Measurements from ENCODE around the gene ERLEC1.

Gene ERLEC1

GRCh38 chr2:53777134-53777533, 9.7 kb upstream of the ERLEC1 start:
- no peak for ATAC-seq (ENCODE audit: insufficient read depth, low read depth)

GRCh38 chr2:53778536-53779162, 8.2 kb upstream of the ERLEC1 start:
- no peak for ATAC-seq (ENCODE audit: insufficient read depth, low read depth)
- no peak overlapping the region for H3K4me2 ChIP-seq (ENCODE audit: insufficient read depth, low read length)
- no peaks in the 10 kb centered on the region; the same call in 1 of the 2 replicates for H4K20me1 ChIP-seq (ENCODE audit: insufficient read depth, low read length)
- no peak overlapping the region for H3K4me3 ChIP-seq (ENCODE audit: low read depth in 1 of 2, low read length in 2 of 2)
- no peak overlapping the region for H3K27ac ChIP-seq (ENCODE audit: low read length)
- H3K27me3 ChIP-seq (ENCODE audit: insufficient read depth, low read length, poor library complexity): no peaks in the 10 kb centered on the region
- H3K9me3 ChIP-seq (ENCODE audit: insufficient read depth, low read length, severe bottlenecking): no peaks in the 10 kb centered on the region
- no peaks in the 10 kb centered on the region for H3K4me1 ChIP-seq (ENCODE audit: insufficient read depth, low read length)
- H3K79me2 ChIP-seq (ENCODE audit: insufficient read depth, low read length): peaks cover 98% of the 10 kb centered on the region
- no peak overlapping the region for H3K9ac ChIP-seq (ENCODE audit: low read depth, low read length)
- H2AFZ ChIP-seq (ENCODE audit: low read depth, low read length): no peak overlapping the region
- no peak for DNase-seq
- peaks cover 63% of the 10 kb centered on the region for H3K36me3 ChIP-seq (ENCODE audit: insufficient read depth, low read length)
- no peak for TF ChIP-seq CTCF (IDR thresholded peaks at IDR 0.05; ENCODE audit: borderline replicate concordance, extremely low read depth, low read length, poor library complexity, severe bottlenecking)
- TF ChIP-seq EZH2 (IDR thresholded peaks at IDR 0.05; ENCODE audit: borderline replicate concordance, low read depth, low read length, severe bottlenecking): no peak

More at GRCh38 chr2:53777134-53777533, 9.7 kb upstream of the ERLEC1 start:
- H3K79me2 ChIP-seq (ENCODE audit: insufficient read depth, low read length): peaks cover 97% of the 10 kb centered on the region
- no peak overlapping the region for H3K9ac ChIP-seq (ENCODE audit: low read depth, low read length)
- H3K4me2 ChIP-seq (ENCODE audit: insufficient read depth, low read length): no peak overlapping the region
- no peaks in the 10 kb centered on the region for H3K4me1 ChIP-seq (ENCODE audit: insufficient read depth, low read length)
- H3K9me3 ChIP-seq (ENCODE audit: insufficient read depth, low read length, severe bottlenecking): no peaks in the 10 kb centered on the region
- no peak overlapping the region for H3K27ac ChIP-seq (ENCODE audit: low read length)
- no peak overlapping the region for H3K4me3 ChIP-seq (ENCODE audit: low read depth in 1 of 2, low read length in 2 of 2)
- peaks cover 62% of the 10 kb centered on the region for H3K36me3 ChIP-seq (ENCODE audit: insufficient read depth, low read length)
- no peak for DNase-seq
- H3K27me3 ChIP-seq (ENCODE audit: insufficient read depth, low read length, poor library complexity): no peaks in the 10 kb centered on the region
- TF ChIP-seq EZH2 (IDR thresholded peaks at IDR 0.05; ENCODE audit: borderline replicate concordance, low read depth, low read length, severe bottlenecking) (no peak), CTCF (IDR thresholded peaks at IDR 0.05; ENCODE audit: borderline replicate concordance, extremely low read depth, low read length, poor library complexity, severe bottlenecking) (no peak)
- H2AFZ ChIP-seq (ENCODE audit: low read depth, low read length): no peak overlapping the region
- H4K20me1 ChIP-seq (ENCODE audit: insufficient read depth, low read length): no peaks in the 10 kb centered on the region; the same call in 1 of the 2 replicates

GRCh38 chr2:53780056-53780455, 6.8 kb upstream of the ERLEC1 start:
- Histone ChIP-seq H2AFZ (ENCODE audit: low read depth, low read length) (no peak overlapping the region), H3K79me2 (ENCODE audit: insufficient read depth, low read length) (peaks cover 98% of the 10 kb centered on the region), H3K9me3 (ENCODE audit: insufficient read depth, low read length, severe bottlenecking) (no peaks in the 10 kb centered on the region), H3K27ac (ENCODE audit: low read length) (no peak overlapping the region), H4K20me1 (ENCODE audit: insufficient read depth, low read length) (peaks cover 3% of the 10 kb centered on the region; the same call in 1 of the 2 replicates), H3K4me2 (ENCODE audit: insufficient read depth, low read length) (no peak overlapping the region), H3K36me3 (ENCODE audit: insufficient read depth, low read length) (peaks cover 59% of the 10 kb centered on the region), H3K9ac (ENCODE audit: low read depth, low read length) (no peak overlapping the region), H3K27me3 (ENCODE audit: insufficient read depth, low read length, poor library complexity) (no peaks in the 10 kb centered on the region), H3K4me1 (ENCODE audit: insufficient read depth, low read length) (peaks cover 13% of the 10 kb centered on the region), H3K4me3 (ENCODE audit: low read depth in 1 of 2, low read length in 2 of 2) (no peak overlapping the region)
- TF ChIP-seq CTCF (IDR thresholded peaks at IDR 0.05; ENCODE audit: borderline replicate concordance, extremely low read depth, low read length, poor library complexity, severe bottlenecking) (no peak), EZH2 (IDR thresholded peaks at IDR 0.05; ENCODE audit: borderline replicate concordance, low read depth, low read length, severe bottlenecking) (no peak)
- ATAC-seq (ENCODE audit: insufficient read depth, low read depth) (no peak), DNase-seq (no peak)
